Measurements from ENCODE around the gene HOATZ.

- no peak for TF ChIP-seq CTCF (IDR thresholded peaks at IDR 0.05)
- TF ChIP-seq POLR2A (IDR thresholded peaks at IDR 0.05), result no peak
Measured at GRCh38 chr11:111477898-111478297, 36.7 kb upstream of the HOATZ start.

All from lower leg skin (tissue), 3 donors.